LNCAP (cell line): Measurements from ENCODE around the gene BMAL1.

Source experiments
- CTCF ChIP-seq: fragments of 450-650 bp; IDR thresholded peaks from 2 replicates; pipeline ENCODE4 v1.5.1; 2017; ENCODE audit warnings: mild to moderate bottlenecking

The BMAL1 gene

GRCh38 chr11:13303668-13304649 lies 26.4 kb downstream of the BMAL1 start:
- TF ChIP-seq CTCF, result no peak

- TF ChIP-seq CTCF, result no peak
Observed at GRCh38 chr11:13304655-13305335, 27.2 kb downstream of the BMAL1 start.

GRCh38 chr11:13308704-13309103 lies 31.1 kb downstream of the BMAL1 start:
- no peak for TF ChIP-seq CTCF

- no peak for TF ChIP-seq CTCF
Observed at GRCh38 chr11:13309156-13309555, 31.6 kb downstream of the BMAL1 start.

- no peak for TF ChIP-seq CTCF
Observed at GRCh38 chr11:13310443-13310842, 32.9 kb downstream of the BMAL1 start.

- no peak for TF ChIP-seq CTCF
Observed at GRCh38 chr11:13311570-13311969, 34.0 kb downstream of the BMAL1 start.

- no peak for TF ChIP-seq CTCF
Observed at GRCh38 chr11:13313005-13313819, 35.6 kb downstream of the BMAL1 start.
